ENCODE measurements around the gene EVI2A. TPM values are rescaled to one million over a fixed set of nuclear protein-coding genes. Genes with fewer than 3 reads are reported as not detected.

Gene EVI2A
- total RNA-seq, 1 donor, result 191 TPM

- TF ChIP-seq CTCF (IDR thresholded peaks at IDR 0.05; ENCODE audit: extremely low read depth, low read depth, low read length), result no peak
- H2AFZ ChIP-seq (ENCODE audit: low read length), result no peak overlapping the region
- DNase-seq (ENCODE audit: insufficient read length, low spot score, missing footprints), result peak; percentile 96
- H3K79me2 ChIP-seq (ENCODE audit: insufficient read depth, low read length), result no peaks in the 10 kb centered on the region
- no peak overlapping the region for H3K4me3 ChIP-seq (ENCODE audit: insufficient read depth, low read length)
- peaks cover 13% of the 10 kb centered on the region for H3K4me1 ChIP-seq (ENCODE audit: insufficient read depth, low read length)
- H3K27ac ChIP-seq (ENCODE audit: low read depth, low read length), result peak overlapping the region; percentile 60
- peak overlapping the region; percentile 47 for H3K4me2 ChIP-seq (ENCODE audit: insufficient read depth, low read length)
- H3K36me3 ChIP-seq (ENCODE audit: insufficient read depth, low read length), result peaks cover 39% of the 10 kb centered on the region
- H3K27me3 ChIP-seq (ENCODE audit: insufficient read depth, low read length), result no peaks in the 10 kb centered on the region
- H3K9me3 ChIP-seq (ENCODE audit: low read depth, low read length), result no peaks in the 10 kb centered on the region
- no peaks in the 10 kb centered on the region for H4K20me1 ChIP-seq (ENCODE audit: insufficient read depth, low read length)
These were observed 18.7 kb upstream of the EVI2A start for GRCh38 chr17:31339906-31340661.

GRCh38 chr17:31329221-31329620, 7.8 kb upstream of the EVI2A start:
- Histone ChIP-seq H3K27me3 (ENCODE audit: insufficient read depth, low read length) (no peaks in the 10 kb centered on the region), H3K79me2 (ENCODE audit: insufficient read depth, low read length) (no peaks in the 10 kb centered on the region), H3K4me3 (ENCODE audit: insufficient read depth, low read length) (no peak overlapping the region), H4K20me1 (ENCODE audit: insufficient read depth, low read length) (no peaks in the 10 kb centered on the region), H3K9me3 (ENCODE audit: low read depth, low read length) (no peaks in the 10 kb centered on the region), H3K4me1 (ENCODE audit: insufficient read depth, low read length) (peaks cover 23% of the 10 kb centered on the region), H3K27ac (ENCODE audit: low read depth, low read length) (peak overlapping the region; percentile 78), H2AFZ (ENCODE audit: low read length) (no peak overlapping the region), H3K36me3 (ENCODE audit: insufficient read depth, low read length) (peaks cover 9% of the 10 kb centered on the region), H3K4me2 (ENCODE audit: insufficient read depth, low read length) (no peak overlapping the region)
- TF ChIP-seq CTCF (IDR thresholded peaks at IDR 0.05; ENCODE audit: extremely low read depth, low read depth, low read length), result no peak
- no peak for DNase-seq (ENCODE audit: insufficient read length, low spot score, missing footprints)

- Histone ChIP-seq H3K27me3 (ENCODE audit: insufficient read depth, low read length) (no peaks in the 10 kb centered on the region), H3K4me1 (ENCODE audit: insufficient read depth, low read length) (peaks cover 23% of the 10 kb centered on the region), H3K4me3 (ENCODE audit: insufficient read depth, low read length) (no peak overlapping the region), H2AFZ (ENCODE audit: low read length) (no peak overlapping the region), H3K27ac (ENCODE audit: low read depth, low read length) (peak overlapping the region; percentile 78), H4K20me1 (ENCODE audit: insufficient read depth, low read length) (no peaks in the 10 kb centered on the region), H3K9me3 (ENCODE audit: low read depth, low read length) (no peaks in the 10 kb centered on the region), H3K79me2 (ENCODE audit: insufficient read depth, low read length) (no peaks in the 10 kb centered on the region), H3K4me2 (ENCODE audit: insufficient read depth, low read length) (peak overlapping the region; percentile 71), H3K36me3 (ENCODE audit: insufficient read depth, low read length) (peaks cover 8% of the 10 kb centered on the region)
- TF ChIP-seq CTCF (IDR thresholded peaks at IDR 0.05; ENCODE audit: extremely low read depth, low read depth, low read length), result no peak
- DNase-seq (ENCODE audit: insufficient read length, low spot score, missing footprints), result peak; percentile 26
These were observed 6.7 kb upstream of the EVI2A start for GRCh38 chr17:31328160-31328535.

GRCh38 chr17:31327534-31328159, 6.2 kb upstream of the EVI2A start:
- Histone ChIP-seq H3K36me3 (ENCODE audit: insufficient read depth, low read length) (peaks cover 8% of the 10 kb centered on the region), H3K4me2 (ENCODE audit: insufficient read depth, low read length) (peak overlapping the region; percentile 71), H4K20me1 (ENCODE audit: insufficient read depth, low read length) (no peaks in the 10 kb centered on the region), H3K79me2 (ENCODE audit: insufficient read depth, low read length) (no peaks in the 10 kb centered on the region), H3K27ac (ENCODE audit: low read depth, low read length) (peak overlapping the region; percentile 78), H3K27me3 (ENCODE audit: insufficient read depth, low read length) (no peaks in the 10 kb centered on the region), H3K4me3 (ENCODE audit: insufficient read depth, low read length) (no peak overlapping the region), H3K4me1 (ENCODE audit: insufficient read depth, low read length) (peaks cover 23% of the 10 kb centered on the region), H3K9me3 (ENCODE audit: low read depth, low read length) (no peaks in the 10 kb centered on the region), H2AFZ (ENCODE audit: low read length) (no peak overlapping the region)
- DNase-seq (ENCODE audit: insufficient read length, low spot score, missing footprints), result peak; percentile 22
- no peak for TF ChIP-seq CTCF (IDR thresholded peaks at IDR 0.05; ENCODE audit: extremely low read depth, low read depth, low read length)

Data from osteoblast (primary cell).